ENCODE data around the gene DAB2IP.
"Not testable (repeated sequence)": the region's sequence is repeated elsewhere in the genome, so short reads cannot be mapped to it uniquely, and the experiment has no call there.

Gene DAB2IP

DNA sequence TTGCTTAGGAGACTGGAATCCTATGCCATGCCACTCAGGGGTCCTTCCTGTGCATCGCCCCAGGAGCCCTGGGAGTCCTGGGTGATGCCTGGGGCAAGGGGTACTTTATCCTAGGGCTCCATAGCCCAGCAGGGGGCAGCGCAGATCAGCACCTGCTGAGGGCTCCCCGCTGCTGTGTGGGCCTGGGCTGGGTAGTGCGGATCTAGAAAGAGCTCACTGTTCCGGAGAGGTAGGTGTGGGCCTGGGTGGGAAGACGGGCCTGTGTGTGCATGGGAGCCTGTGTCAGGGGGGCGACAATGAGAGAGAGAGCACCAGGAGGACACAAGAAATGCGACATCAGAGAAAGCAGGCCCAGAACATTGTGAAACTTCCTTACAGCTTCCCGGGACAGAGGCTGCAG is 11.4 kb upstream of the DAB2IP start:
- peak overlapping the region in 2 of 21 experiments; percentile 6 to 8 for H3K27ac ChIP-seq
- no peak overlapping the region for H3K4me3 ChIP-seq

GRCh38 chr9:121640491-121641223 is 10.8 kb upstream of the DAB2IP start:
- peak overlapping the region in 2 of 21 experiments; percentile 6 to 8 for H3K27ac ChIP-seq
- H3K4me3 ChIP-seq, result no peak overlapping the region

DNA sequence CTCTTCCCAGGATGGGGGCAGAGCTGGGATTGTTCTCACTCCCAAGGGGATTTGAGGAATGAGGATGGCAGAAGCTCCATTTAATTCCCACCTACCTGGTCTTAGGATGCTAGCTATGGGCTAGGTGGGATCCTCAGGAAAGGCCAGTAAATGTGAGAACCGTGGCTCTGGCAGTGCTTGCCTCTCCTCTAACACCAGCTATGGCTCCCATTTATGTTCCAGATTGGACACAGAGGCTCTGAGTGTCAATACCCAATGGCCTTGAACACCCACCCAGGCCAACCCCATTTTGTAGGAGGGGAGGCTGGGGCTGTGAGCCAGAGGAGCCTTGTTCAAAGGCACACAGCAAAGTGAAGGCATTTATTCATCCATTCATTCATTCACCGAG is 10.2 kb upstream of the DAB2IP start:
- no peak overlapping the region for H3K27ac ChIP-seq
- H3K4me3 ChIP-seq, result no peak overlapping the region

DNA sequence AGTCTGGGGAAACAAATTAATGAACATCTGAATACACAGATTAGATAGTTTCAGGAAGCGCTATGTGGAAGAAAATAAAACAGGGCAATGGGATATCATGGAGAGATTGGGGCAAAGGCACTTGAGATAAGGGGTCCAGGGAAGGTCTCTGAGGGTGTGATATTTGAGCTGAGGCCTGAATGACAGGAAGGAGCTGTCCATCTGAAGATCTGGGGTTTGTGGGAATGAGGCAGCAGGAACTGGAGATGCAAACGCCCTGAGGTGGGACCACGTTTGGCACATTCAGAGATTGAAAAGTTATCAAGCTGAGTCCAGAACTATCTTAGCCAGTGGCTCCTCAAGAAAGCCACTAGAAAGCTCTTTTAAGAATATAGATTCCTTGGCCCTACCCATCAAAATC is 8.7 kb upstream of the DAB2IP start:
- no peak overlapping the region for H3K27ac ChIP-seq
- H3K4me3 ChIP-seq, result no peak overlapping the region

DNA sequence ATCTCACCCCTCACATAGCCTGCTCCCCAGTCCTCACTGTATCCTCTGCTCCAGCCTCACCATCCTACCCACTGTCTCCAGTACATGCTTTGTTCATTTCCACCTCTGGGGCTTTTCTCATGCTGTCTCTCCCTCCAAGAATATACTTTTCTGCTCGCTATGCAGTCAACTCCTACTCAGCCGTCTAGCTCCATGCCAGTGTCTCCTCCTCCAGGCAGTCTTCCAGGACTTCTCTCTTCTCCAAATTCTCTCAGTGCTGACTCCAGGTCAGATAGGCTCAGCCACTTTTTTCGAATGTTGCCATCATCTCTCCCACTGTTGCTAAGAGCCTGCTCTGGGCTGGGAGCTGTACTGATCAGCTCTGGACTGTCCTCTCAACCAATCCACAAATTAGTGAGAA is 8.0 kb upstream of the DAB2IP start:
- Histone ChIP-seq H3K27ac (no peak overlapping the region), H3K4me3 (no peak overlapping the region)

DNA sequence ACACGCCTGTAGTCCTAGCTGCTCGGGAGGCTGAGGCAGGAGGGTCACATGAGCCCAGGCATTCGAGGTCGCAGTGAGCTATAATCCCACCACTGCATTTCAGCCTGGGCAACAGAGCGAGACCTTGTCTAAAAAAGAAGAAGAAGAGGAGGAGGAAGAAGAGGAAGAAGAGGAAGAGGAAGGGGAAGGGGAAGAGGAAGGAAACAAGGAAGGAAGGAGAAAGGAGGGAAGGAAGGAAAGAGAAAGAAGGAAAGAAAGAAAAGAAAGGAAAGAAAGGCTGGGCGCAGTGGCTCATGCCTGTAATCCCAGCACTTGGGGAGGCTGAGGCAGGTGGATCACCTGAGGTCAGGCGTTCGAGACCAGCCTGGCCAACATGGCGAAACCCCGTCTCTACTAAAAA is 7.4 kb upstream of the DAB2IP start:
- H3K27ac ChIP-seq, result not testable (repeated sequence)

GRCh38 chr9:121645003-121645402 is 6.4 kb upstream of the DAB2IP start:
- peak overlapping the region in 1 of 21 experiments; percentile 30 for H3K27ac ChIP-seq
- no peak overlapping the region for H3K4me3 ChIP-seq

More for the DNA sequence above, 7.4 kb upstream of the DAB2IP start:
- H3K4me3 ChIP-seq, result not testable (repeated sequence)

- Histone ChIP-seq H3K27ac (no peak overlapping the region), H3K4me3 (no peak overlapping the region)
These were observed 5.3 kb upstream of the DAB2IP start for GRCh38 chr9:121645853-121646807.

DNA sequence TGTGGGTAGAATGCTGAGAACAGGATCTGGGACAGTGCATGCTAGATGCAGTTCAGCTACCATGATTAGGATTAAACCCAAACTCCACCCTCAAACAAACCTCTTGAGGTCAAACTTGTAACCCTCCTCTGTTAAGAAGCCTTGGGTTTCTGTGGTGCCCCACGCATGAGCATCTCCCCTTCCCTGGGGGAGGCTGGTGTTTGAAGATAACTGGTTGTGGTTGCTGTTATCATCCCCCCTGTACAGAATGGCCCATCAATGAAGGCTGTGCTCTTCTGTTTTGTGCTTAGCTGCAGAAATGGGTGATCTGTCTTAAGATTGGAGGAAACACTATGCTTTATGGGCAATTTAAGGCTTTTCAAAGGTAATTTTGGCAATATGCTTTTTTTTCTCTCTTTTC is 4.4 kb upstream of the DAB2IP start:
- Histone ChIP-seq H3K4me3 (no peak overlapping the region), H3K27ac (no peak overlapping the region)

GRCh38 chr9:121648172-121648571 is 3.3 kb upstream of the DAB2IP start:
- H3K4me3 ChIP-seq, result no peak overlapping the region
- H3K27ac ChIP-seq, result no peak overlapping the region

GRCh38 chr9:121648799-121649198 is 2.6 kb upstream of the DAB2IP start:
- no peak overlapping the region for H3K27ac ChIP-seq
- H3K4me3 ChIP-seq, result no peak overlapping the region

DNA sequence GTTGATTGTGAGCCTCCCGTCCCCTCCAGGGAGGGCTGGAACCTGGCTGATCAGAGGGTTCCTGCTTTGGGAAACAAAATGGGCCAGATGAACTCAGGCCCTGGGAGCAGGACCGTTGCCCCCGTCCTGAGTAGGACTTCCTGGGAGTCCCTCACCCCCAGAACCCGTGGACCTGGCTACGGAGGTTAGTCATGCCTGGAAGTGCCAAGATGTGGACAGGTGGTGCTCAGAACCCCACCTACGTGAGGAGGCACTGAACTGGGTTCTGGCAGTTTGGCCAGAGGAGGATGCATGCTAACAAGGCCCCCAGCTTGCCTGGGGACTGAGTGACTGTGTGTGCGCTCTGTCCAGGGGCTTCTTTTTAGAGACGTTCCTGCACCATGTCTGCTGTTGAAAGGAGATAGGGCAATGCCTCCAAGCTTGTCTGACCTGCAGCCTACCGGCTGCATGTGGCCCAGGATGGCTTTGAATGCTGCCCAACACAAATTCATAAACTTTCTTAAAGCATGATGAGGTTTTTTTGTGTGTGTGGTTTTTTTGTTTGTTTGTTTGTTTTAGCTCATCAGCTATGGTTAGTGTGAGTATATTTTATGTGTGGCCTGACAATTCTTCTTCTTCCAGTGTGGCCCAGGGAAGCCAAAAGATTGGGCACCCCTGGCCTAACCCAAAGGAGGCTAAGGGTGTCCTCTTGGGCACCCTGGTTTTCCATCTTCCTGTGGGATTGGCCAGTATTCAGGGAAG is 1.8 kb upstream of the DAB2IP start:
- Histone ChIP-seq H3K27ac (no peak overlapping the region), H3K4me3 (no peak overlapping the region)

DNA sequence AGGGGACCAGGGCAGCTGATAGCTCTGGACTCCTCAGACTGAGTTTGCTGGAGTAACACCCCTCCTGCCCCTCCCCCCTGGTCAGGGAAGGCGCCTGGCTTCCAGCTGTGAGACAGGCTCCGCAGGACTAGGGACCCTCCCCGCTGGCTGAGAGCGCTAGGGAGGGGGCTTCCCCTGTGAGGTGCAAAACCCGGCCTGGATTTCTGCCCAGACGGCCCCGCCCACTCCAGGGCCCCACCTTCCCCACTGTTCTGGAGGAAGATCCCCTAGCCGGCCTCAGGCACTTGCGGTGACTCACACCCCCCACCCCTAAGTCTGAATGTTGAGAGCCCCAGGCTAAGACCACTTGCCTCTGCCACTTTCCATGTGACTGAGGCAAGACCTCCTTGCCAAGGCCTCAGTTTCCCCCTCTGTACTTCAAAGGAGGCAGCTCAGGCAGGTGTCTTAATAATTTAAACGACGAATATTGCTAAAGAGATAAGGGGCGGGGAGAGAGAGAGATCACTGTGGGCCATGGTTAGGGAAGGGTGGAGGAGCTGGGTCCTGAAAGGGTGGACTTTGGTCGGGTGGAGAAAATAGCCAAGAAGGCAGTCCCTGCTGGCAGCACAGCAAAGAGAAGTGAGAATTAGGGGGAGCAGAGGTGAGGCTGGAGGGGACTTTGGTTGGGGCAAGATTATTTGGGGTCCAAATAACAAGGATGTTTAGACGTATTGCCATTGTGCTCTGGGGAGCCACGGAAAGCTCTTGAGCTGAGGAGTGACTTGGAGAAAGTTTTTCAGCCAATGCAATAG is 1.0 kb upstream of the DAB2IP start:
- no peak overlapping the region for H3K27ac ChIP-seq

GRCh38 chr9:121651008-121651294 is 483 bp upstream of the DAB2IP start:
- Histone ChIP-seq H3K4me3 (peak overlapping the region in 6 of 7 experiments; percentile 25 to 52 (median 40)), H3K27ac (peak overlapping the region in 4 of 21 experiments; percentile 66 to 83 (median 78))

More for the DNA sequence above, 1.0 kb upstream of the DAB2IP start:
- H3K4me3 ChIP-seq, result no peak overlapping the region

DNA sequence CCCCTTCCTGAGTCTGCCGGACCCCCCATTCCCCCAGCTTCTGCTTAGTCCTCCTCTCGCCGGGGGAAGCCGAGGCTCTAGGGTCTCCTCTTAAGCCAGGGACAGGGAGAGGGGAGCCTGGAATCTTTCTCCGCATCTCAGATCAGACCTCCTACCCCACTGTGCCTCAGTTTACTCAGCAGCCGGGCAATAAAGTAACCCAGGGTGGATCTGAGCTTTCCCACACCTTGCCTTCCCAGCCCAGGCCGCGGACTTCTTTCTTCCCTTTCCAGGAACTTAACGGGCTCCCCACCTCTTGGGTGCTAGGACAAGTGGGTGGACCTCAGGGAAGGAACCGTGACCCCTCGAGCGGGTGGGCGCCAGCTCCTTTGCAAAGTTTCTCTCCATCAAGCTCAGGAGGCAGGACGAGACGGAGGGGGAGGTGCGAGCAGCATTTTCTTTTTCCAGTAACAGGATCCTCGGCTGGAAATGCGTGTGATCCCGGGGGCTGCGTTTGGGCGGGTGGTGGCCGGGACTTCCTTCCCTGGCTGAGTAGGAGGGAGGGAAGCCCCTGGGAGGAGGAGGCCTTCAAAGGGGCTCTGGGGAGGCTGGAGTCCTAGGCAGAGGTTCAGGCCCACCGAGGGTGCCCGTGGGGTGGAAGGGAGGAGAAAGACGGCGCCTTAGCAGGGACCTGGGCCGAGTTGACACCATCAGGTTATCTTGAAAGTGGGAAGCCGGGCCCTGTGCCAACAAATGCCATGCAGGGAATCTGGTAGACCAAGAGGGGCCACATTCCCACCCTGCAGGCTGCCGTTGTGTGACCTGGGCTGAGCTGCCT is 795 bp downstream of the DAB2IP start:
- Histone ChIP-seq H3K4me3 (peak overlapping the region; percentile 25 to 52 (median 38)), H3K27ac (peak overlapping the region in 18 of 21 experiments; percentile 5 to 83 (median 64))

- H3K27ac ChIP-seq, result peak overlapping the region in 5 of 21 experiments; percentile 65 to 79 (median 73)
These were observed 1.4 kb downstream of the DAB2IP start for GRCh38 chr9:121652838-121653231.

DNA sequence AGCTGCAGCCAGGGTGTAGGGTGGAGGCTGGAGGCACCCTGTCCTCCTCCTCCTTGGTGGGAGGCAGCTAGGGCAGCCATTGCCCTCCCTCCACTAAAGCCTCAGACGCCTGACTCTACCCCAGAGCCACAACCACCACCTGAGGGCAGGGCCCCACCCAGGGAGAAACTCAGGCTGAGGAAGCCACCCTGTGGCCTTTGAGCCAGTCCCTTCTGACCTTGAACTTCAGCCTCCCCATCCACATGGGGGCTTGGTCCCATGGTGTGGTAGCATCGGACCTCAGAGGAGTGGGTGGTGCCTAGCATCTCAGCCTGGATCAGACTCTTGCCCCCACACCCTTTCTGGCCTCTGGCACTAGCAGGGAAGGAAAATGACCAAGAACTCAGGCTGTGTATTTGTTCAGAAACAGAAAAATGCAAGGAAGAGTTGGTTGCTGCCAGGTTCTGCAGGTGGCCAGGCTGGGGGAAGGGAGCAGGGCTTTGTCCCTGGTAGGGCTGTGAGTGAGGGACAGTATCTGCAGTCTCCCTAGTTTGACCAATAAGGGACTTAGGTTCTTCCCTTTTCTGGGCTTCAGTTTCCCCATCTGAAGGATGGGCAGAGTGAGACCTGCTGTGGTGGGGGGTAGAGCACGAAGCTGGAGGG is 3.2 kb downstream of the DAB2IP start:
- H3K4me3 ChIP-seq, result no peak overlapping the region
- H3K27ac ChIP-seq, result no peak overlapping the region

More at GRCh38 chr9:121652838-121653231, 1.4 kb downstream of the DAB2IP start:
- H3K4me3 ChIP-seq, result peak overlapping the region in 5 of 7 experiments; percentile 5 to 52 (median 42)

GRCh38 chr9:121655231-121655755 is 3.9 kb downstream of the DAB2IP start:
- Histone ChIP-seq H3K27ac (no peak overlapping the region), H3K4me3 (no peak overlapping the region)

Measured in skin epidermis (tissue), 12 donors.